ENCODE measurements around the gene LRMDA. TPM values are rescaled to one million over a fixed set of nuclear protein-coding genes. Genes with fewer than 3 reads are reported as not detected.

Gene LRMDA
- polyA plus RNA-seq, 2 of the 4 experiments (the other 2 are of a cell fraction), result 4.6 to 5.2 TPM

DNA sequence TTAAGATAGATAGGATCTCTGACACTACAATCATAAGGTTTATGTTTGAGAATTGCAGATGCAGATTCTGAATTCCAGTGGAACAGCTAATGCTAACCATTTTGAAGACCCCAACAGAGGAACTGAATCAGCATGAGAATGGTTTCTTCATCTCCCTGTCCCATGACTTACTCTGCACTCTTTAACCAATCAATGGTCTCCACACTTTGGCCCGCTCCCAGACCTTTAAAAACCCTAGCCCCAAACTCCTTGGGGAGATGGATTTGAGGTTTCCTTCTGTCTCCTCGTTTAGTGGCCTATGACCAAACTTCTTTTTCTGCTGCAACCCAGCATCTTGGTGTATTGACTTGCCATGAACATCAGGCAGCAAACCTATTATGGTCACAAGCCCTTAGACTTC lies 804.9 kb downstream of the LRMDA start:
- Histone ChIP-seq H3K4me1 (no peaks in the 10 kb centered on the region), H3K9me3 (no peaks in the 10 kb centered on the region), H3K27ac (no peak overlapping the region), H3K4me2 (no peak overlapping the region), H3K4me3 (no peak overlapping the region)
- ChIA-PET CTCF (no interaction called here), POLR2A (no interaction called here)
- TF ChIP-seq FOSB (CRISPR knock-in tag; IDR thresholded peaks at IDR 0.05) (no peak), REST (IDR thresholded peaks at IDR 0.05) (no peak), EHMT2 (IDR thresholded peaks at IDR 0.05; ENCODE audit: low read depth) (no peak), KDM5A (IDR thresholded peaks at IDR 0.05) (no peak), CHD4 (IDR thresholded peaks at IDR 0.05; ENCODE audit: borderline replicate concordance) (no peak), SMC3 (IDR thresholded peaks at IDR 0.05) (no peak), MYC (IDR thresholded peaks at IDR 0.05; ENCODE audit: borderline replicate concordance, low read length) (no peak), NPAS2 (CRISPR knock-in tag; IDR thresholded peaks at IDR 0.05; ENCODE audit: borderline replicate concordance) (no peak), ZFP36 (IDR thresholded peaks at IDR 0.05; ENCODE audit: borderline replicate concordance, partially characterized antibody) (no peak), TFCP2L1 (CRISPR knock-in tag; IDR thresholded peaks at IDR 0.05) (no peak), POLR2AphosphoS2 (conservative IDR thresholded peaks at IDR 0.05; ENCODE audit: low read length) (no peak)
- 33% methylated on average over 2 of the region's 2 CpGs for WGBS (ENCODE audit: missing lambda C conversion rate)
- DNase-seq (ENCODE audit: low read depth in 1 of 2, low spot score in 1 of 2), result no peak
- ATAC-seq, result no peak
- no peak for FAIRE-seq

GRCh38 chr10:76242956-76243355 lies 811.5 kb downstream of the LRMDA start:
- no peak overlapping the region for H3K4me2 ChIP-seq
- no peak for TF ChIP-seq KDM1A (IDR thresholded peaks at IDR 0.05; ENCODE audit: low read depth)
- TF ChIP-seq MYC (IDR thresholded peaks at IDR 0.05; ENCODE audit: borderline replicate concordance, low read length), result no peak
- TF ChIP-seq RARB (CRISPR knock-in tag; IDR thresholded peaks at IDR 0.05), result no peak
- no peak for TF ChIP-seq HDAC2 (IDR thresholded peaks at IDR 0.05)
- TF ChIP-seq, protein P1, sequence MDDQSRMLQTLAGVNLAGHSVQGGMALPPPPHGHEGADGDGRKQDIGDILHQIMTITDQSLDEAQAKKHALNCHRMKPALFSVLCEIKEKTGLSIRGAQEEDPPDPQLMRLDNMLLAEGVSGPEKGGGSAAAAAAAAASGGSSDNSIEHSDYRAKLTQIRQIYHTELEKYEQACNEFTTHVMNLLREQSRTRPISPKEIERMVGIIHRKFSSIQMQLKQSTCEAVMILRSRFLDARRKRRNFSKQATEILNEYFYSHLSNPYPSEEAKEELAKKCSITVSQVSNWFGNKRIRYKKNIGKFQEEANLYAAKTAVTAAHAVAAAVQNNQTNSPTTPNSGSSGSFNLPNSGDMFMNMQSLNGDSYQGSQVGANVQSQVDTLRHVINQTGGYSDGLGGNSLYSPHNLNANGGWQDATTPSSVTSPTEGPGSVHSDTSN (IDR thresholded peaks at IDR 0.05), result no peak
- TF ChIP-seq RAD21 (conservative IDR thresholded peaks at IDR 0.05 in 1 of 2, IDR thresholded peaks at IDR 0.05 in 1 of 2), result no peak
- no peak for TF ChIP-seq CBX8 (IDR thresholded peaks at IDR 0.05)
- TF ChIP-seq, protein P2, sequence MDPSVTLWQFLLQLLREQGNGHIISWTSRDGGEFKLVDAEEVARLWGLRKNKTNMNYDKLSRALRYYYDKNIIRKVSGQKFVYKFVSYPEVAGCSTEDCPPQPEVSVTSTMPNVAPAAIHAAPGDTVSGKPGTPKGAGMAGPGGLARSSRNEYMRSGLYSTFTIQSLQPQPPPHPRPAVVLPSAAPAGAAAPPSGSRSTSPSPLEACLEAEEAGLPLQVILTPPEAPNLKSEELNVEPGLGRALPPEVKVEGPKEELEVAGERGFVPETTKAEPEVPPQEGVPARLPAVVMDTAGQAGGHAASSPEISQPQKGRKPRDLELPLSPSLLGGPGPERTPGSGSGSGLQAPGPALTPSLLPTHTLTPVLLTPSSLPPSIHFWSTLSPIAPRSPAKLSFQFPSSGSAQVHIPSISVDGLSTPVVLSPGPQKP (IDR thresholded peaks at IDR 0.05; ENCODE audit: low read depth, low read length), result no peak
- TF ChIP-seq KDM5A (IDR thresholded peaks at IDR 0.05), result no peak
- TF ChIP-seq FOXS1 (CRISPR knock-in tag; IDR thresholded peaks at IDR 0.05), result no peak
- TF ChIP-seq POLR2A (IDR thresholded peaks at IDR 0.05; ENCODE audit: low read length), result no peak
- no peak for TF ChIP-seq FOSB (CRISPR knock-in tag; IDR thresholded peaks at IDR 0.05)
- no peak for TF ChIP-seq HOXB5 (CRISPR knock-in tag; IDR thresholded peaks at IDR 0.05)
- TF ChIP-seq FOSL2 (IDR thresholded peaks at IDR 0.05), result no peak
- TF ChIP-seq FOSL2 (CRISPR knock-in tag; IDR thresholded peaks at IDR 0.05), result no peak
- no peak for TF ChIP-seq RNF2 (IDR thresholded peaks at IDR 0.05; ENCODE audit: borderline replicate concordance, low read depth)
- no peak for TF ChIP-seq SMC3 (IDR thresholded peaks at IDR 0.05)
- TF ChIP-seq, protein P3, sequence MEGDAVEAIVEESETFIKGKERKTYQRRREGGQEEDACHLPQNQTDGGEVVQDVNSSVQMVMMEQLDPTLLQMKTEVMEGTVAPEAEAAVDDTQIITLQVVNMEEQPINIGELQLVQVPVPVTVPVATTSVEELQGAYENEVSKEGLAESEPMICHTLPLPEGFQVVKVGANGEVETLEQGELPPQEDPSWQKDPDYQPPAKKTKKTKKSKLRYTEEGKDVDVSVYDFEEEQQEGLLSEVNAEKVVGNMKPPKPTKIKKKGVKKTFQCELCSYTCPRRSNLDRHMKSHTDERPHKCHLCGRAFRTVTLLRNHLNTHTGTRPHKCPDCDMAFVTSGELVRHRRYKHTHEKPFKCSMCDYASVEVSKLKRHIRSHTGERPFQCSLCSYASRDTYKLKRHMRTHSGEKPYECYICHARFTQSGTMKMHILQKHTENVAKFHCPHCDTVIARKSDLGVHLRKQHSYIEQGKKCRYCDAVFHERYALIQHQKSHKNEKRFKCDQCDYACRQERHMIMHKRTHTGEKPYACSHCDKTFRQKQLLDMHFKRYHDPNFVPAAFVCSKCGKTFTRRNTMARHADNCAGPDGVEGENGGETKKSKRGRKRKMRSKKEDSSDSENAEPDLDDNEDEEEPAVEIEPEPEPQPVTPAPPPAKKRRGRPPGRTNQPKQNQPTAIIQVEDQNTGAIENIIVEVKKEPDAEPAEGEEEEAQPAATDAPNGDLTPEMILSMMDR (IDR thresholded peaks at IDR 0.05), result no peak
- no peak for TF ChIP-seq RFX5 (IDR thresholded peaks at IDR 0.05)
- no peak for DNase-seq (ENCODE audit: low read depth in 1 of 2, low spot score in 1 of 2)
- ChIA-PET CTCF (no interaction called here), POLR2A (no interaction called here)
- H3K9me3 ChIP-seq, result no peaks in the 10 kb centered on the region
- H3K4me1 ChIP-seq, result no peaks in the 10 kb centered on the region
- no peak for ATAC-seq
- FAIRE-seq, result no peak
- H3K27ac ChIP-seq, result no peak overlapping the region
- no peak overlapping the region for H3K4me3 ChIP-seq
- 18% methylated on average over 8 of the region's 8 CpGs for WGBS (ENCODE audit: missing lambda C conversion rate)

Measured in A549 (cell line).